Cortex of kidney (tissue), 1 donor: ENCODE measurements around the gene ALDH9A1.
"Not testable (repeated sequence)": the region's sequence is repeated elsewhere in the genome, so short reads cannot be mapped to it uniquely, and the experiment has no call there.

Experiments
- DNase-seq: peaks from one replicate; lab custom pipeline; 2025; lab: John Stamatoyannopoulos, UW

Gene ALDH9A1

GRCh38 chr1:165697881-165698760, at the start of gene ALDH9A1:
Gene ALDH9A1 (minus strand): TSS chr1:165698562. CDS start chr1:165698558, 4 bp downstream.
- peak; percentile 58 for DNase-seq

- DNase-seq: no peak
Observed at GRCh38 chr1:165747632-165748447, 49.5 kb upstream of the ALDH9A1 start.

GRCh38 chr1:165744913-165745312, 46.6 kb upstream of the ALDH9A1 start:
- DNase-seq: not testable (repeated sequence)

GRCh38 chr1:165742194-165742593, 43.8 kb upstream of the ALDH9A1 start:
- DNase-seq: no peak

- DNase-seq: no peak
Observed at GRCh38 chr1:165738794-165739193, 40.4 kb upstream of the ALDH9A1 start.

- DNase-seq: no peak
Observed at GRCh38 chr1:165737196-165737595, 38.8 kb upstream of the ALDH9A1 start.

- no peak for DNase-seq
Observed at GRCh38 chr1:165734906-165735305, 36.5 kb upstream of the ALDH9A1 start.

- no peak for DNase-seq
Observed at GRCh38 chr1:165726841-165727240, 28.5 kb upstream of the ALDH9A1 start.

GRCh38 chr1:165726169-165726568, 27.8 kb upstream of the ALDH9A1 start:
- no peak for DNase-seq

GRCh38 chr1:165717918-165718515, 19.7 kb upstream of the ALDH9A1 start:
- DNase-seq: no peak

- DNase-seq: not testable (repeated sequence)
Observed at GRCh38 chr1:165716265-165717051, 18.1 kb upstream of the ALDH9A1 start.

GRCh38 chr1:165712764-165713163, 14.4 kb upstream of the ALDH9A1 start:
- no peak for DNase-seq

- DNase-seq: no peak
Observed at GRCh38 chr1:165707984-165708706, 9.8 kb upstream of the ALDH9A1 start.

GRCh38 chr1:165703648-165704047, 5.3 kb upstream of the ALDH9A1 start:
- no peak for DNase-seq

- not testable (repeated sequence) for DNase-seq
Observed at GRCh38 chr1:165701922-165702321, 3.6 kb upstream of the ALDH9A1 start.

GRCh38 chr1:165699577-165699976, 1.2 kb upstream of the ALDH9A1 start:
- DNase-seq: no peak

GRCh38 chr1:165698761-165699052, 345 bp upstream of the ALDH9A1 start:
- DNase-seq: no peak

GRCh38 chr1:165697491-165697880, 876 bp downstream of the ALDH9A1 start:
- no peak for DNase-seq

GRCh38 chr1:165696625-165697100, 1.7 kb downstream of the ALDH9A1 start:
- DNase-seq: no peak

- DNase-seq: no peak
Observed at GRCh38 chr1:165695031-165695430, 3.3 kb downstream of the ALDH9A1 start.

- DNase-seq: no peak
Observed at GRCh38 chr1:165688046-165688445, 10.3 kb downstream of the ALDH9A1 start.
